ENCODE results near the gene SKAP1.
"Not testable (repeated sequence)": the region's sequence is repeated elsewhere in the genome, so short reads cannot be mapped to it uniquely, and the experiment has no call there.

SKAP1 gene

GRCh38 chr17:48317732-48318131 is 112.3 kb downstream of the SKAP1 start:
- DNase-seq = no peak

GRCh38 chr17:48314716-48315115 is 115.3 kb downstream of the SKAP1 start:
- no peak for DNase-seq

DNA sequence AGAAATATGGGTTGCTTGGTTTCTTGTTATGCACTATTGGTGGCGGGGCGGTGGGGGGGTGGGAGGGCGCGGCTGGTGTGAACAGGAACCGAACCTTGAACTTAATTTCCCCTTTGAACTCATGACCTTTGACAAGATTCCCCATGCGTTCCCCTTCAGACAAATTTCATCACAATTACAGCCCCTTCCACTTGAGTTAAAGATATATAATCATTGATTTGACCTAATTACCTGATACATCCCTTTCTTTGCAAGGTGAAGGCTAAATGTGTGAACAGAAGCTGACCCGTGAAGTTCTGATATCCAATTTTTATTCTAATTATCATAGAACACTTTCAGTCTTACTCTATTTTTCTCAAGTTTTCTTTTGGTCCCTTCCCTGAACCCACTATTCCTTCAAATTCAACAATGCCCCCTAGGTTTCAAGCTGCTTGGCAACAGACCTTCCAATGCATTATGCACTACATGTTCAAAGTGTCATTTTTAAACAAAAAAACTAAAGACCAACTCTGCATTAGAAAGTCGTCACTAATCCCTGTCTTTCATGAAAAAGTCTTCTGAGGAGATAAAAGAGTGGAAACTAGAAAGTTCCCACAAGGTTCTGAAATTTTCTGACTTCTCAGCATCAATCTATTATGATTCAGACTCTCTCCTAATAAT is 116.8 kb downstream of the SKAP1 start:
- no peak for DNase-seq

GRCh38 chr17:48311324-48311723 is 118.7 kb downstream of the SKAP1 start:
- no peak for DNase-seq

GRCh38 chr17:48310748-48311213 is 119.2 kb downstream of the SKAP1 start:
- DNase-seq = no peak

DNA sequence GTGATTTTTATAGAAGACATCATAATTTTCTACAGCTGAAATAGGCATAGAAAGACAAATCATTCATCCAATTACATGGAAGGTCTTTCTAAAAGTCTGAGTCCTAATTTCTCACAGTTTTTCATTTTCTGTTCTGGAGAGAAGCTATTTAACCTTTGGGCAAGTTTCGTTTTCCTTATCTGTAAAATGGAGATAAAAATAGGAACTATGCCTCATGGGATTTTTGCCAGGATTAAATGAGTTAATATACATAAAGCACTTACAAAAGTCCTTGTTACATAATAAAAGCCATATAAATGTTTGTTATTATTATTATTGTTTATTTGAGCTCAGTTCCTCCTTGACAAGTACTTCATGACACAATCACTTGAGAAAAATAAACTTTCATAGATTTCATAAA is 121.4 kb downstream of the SKAP1 start:
- no peak for DNase-seq

DNA sequence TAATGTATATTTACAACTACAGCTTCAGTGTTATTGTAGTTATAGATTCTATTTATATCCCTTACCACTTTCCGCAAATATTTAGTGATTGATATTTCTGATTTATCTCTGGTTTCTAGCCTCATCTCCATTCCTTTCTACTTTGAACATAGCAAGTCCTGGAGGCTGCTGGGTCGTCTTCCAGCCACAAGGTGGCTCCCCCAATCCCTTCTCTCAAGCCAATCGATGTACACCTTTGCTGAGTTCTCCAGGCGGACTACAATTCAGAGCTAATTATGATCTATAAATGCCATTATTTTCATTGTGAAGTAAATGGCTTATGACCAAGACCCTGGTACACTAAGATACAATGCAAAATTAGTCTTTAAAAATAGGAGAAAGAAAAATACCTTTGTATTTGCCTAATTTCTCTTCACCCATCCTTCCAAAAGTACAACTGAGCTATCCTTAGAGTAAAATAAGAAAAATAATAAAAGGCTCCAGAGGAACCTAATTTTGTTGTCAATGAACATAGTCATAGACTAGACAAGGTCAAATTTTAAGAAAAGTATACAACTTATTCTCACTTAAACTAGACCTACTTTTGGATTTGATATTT is 122.1 kb downstream of the SKAP1 start:
- DNase-seq = peak; percentile 57 to 61

DNA sequence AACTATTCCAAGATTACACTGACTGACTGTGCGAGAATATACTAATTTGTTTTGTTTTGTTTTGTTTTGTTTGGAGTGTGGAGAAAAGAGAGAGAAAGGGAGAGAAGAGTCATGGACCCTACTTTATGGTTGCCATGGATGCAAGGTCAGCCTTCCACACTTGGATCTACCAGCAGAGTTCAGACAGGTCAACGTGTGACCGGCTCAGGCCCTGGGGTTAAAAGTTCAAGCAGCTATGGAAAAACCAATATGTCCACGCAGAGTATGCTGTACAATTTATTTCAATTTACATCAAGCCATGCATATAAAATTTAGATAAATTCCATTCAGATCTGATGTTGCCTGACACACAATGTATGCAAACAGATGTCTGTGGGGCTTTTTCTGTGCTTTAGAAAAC is 122.8 kb downstream of the SKAP1 start:
- DNase-seq = no peak

DNA sequence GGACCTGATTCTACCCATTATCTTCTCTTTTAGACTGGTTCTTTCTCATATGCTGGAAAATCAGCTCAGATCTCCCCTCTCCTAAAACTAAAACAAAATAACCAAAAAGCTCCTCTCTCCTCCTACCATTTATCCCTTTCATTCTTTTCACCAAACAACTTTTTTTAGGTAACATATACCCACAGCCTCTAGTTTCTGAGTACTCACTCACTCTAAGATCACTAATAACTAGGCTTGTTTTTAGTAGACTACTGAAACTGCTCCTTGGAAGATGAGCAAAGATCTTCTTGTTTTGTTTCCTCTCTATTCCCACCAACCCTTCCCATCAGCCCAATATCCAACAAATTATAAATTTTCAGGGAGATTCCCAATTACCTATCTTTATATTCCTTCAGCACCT is 129.0 kb downstream of the SKAP1 start:
- DNase-seq = no peak

- DNase-seq = no peak
These were observed 130.3 kb downstream of the SKAP1 start for GRCh38 chr17:48299760-48300159.

DNA sequence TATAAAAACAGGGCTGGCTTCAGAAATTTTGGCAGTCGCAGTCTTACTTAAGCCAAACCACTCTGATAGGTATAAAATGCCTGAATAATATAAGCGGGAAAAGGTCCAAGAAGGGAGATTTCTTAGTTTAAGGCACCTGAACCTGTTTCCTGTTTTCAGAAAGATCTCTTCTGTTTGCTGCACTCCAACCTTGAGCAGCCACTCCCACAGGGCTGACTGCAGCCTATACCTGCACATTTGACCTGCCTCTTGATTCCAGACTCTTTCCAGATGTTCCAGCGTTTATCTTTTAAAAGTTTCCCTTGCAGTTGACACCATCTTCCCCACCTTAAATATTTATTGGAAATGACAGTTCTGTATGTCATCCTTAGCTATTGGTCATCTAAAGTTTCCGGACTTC is 132.2 kb downstream of the SKAP1 start:
- no peak for DNase-seq

DNA sequence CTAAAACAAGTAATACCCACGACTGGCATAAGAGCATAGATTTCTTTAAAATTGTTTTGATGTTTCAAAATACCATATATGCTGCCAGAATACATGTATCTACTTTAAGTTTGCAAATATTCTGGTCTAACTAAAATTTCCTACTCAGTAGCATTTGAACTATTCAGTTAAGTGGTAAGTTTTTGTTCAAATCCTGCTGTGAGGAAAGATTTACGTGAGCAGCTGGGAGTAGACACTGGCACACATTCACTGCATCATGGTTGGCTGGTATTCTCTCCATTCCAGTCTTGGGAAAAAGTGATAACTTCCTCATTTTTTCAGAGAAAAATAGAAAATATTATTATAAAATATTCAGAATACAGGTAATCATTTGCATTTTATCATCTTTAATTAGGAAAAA is 133.6 kb downstream of the SKAP1 start:
- no peak for DNase-seq

DNA sequence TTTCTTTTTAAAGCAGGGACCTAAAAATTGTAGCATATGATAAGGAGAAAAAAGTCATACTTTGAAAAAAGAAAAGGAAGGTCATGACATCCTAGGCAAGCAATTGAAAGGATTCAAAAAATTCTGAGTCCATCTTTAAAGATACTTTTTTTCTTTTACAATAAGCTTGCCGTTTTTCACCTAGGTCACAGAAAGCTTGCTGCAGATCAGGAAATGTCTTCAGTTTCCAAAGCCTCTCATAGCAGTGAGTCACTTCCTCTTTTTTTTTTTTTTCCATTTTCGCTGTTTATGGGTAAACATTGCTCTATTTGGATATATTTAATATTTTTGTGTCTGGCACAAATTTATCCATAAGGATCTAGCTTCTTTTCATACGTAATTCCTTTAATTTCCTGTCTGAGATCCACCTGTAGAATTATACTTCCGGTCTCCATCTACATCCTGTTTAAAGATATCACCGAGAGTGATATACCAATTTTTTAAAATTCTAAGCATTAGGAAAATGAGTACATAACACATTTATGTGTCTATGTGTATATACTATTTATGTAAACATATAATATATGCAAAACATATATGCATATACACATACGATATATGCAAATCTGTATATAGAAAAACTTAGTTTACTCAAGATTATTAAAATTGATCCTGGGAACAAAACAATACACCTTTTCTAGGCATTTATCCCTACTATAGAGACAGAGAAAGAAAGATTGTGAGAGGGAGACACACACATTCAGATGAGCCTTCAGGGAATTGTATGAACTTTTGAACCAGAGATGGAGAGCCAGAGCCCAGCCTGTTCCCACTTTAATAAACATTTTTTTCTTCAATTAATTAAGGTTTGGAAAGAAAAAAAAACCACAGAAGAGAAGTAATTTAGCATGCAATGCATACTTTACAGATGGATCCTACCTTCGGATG is 134.4 kb downstream of the SKAP1 start:
- DNase-seq = peak in 1 of 2 donors; percentile 24

DNA sequence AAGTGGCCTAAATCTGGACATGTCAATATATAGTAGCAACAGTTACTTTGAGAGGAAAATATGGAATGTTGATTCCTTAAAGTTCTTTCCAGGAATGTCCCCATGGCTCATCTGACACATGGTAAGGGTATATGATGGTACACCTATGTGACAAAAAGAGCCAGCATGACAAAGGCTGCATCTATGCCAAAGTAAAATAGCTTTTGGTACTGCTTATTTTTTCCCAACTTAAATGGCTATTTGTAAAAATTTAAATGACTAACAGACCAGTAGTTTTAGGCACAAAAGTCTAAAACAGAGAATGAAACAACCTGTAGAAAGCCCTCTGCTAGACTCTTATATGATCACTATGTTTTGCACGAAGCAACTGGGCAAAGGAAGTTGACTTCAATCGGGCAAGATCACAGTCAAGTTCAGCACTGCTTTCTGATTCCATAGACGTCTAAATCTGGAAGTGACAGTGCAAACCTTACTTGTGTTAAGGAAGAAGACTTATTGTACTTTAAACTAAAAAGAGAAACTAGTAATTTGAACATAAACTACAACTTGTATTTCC is 135.1 kb downstream of the SKAP1 start:
- DNase-seq = peak in 1 of 2 donors; percentile 11

- DNase-seq = peak in 1 of 2 donors; percentile 6
These were observed 135.8 kb downstream of the SKAP1 start for GRCh38 chr17:48294020-48294805.

GRCh38 chr17:48293319-48294019 is 136.5 kb downstream of the SKAP1 start:
- no peak for DNase-seq

DNA sequence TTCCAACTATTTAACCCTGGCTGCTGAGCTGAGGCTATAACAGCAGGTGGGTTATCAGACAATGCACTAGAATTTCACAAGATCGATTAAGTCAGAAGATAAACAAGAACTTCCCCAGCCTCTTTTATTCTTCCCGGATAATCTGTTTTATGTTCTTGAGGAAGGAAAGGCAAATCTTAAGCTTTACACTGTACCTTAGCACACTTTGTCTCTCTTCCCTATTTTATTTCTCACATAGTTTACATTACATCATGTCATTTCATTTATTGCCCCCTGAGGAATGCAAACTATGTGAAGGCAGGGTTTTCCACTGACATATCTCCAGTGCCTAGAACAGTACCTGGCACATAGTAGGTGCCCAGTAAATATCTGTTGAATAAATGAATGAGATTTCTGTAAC is 139.6 kb downstream of the SKAP1 start:
- no peak for DNase-seq

- not testable (repeated sequence) for DNase-seq
These were observed 143.1 kb downstream of the SKAP1 start for GRCh38 chr17:48286917-48287316.

DNA sequence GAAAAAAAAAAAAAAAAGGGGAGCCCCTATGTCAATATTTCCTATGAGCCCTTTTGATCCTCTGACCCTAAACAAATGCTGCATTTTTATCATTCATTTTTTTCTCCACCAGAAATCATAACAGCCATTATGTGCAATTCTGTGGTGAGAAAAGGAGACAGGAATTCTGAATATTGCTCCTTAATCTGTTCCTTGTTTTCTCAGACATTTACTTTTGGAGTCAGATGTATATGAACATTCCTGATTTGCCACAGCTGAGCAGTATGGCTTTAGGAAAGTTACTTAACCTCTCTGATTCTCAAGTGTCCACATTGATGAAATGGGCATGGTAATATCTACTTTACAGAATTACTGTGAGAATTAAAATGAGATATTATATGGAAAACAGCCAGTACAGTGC is 144.4 kb downstream of the SKAP1 start:
- DNase-seq = no peak

DNA sequence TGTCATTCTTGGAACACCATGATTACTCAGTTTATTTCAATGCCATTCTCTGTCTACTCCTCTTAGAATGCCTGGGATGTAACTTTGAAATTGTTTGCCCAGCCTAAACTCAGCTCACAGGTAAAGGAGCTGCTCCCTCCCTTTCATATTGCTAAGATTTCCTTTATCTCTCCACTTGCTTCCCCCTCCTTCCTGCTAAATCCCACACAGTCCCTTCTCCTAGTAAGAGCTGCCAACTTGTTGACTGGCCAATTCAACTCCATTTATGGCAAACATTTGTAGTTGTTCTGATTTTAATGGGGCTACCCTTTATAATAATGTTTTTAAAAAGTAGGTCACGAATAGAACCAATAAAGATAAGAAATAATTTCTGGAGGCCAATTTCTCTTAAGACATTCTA is 146.1 kb downstream of the SKAP1 start:
- DNase-seq = no peak

GRCh38 chr17:48283411-48283810 is 146.6 kb downstream of the SKAP1 start:
- DNase-seq = no peak

- DNase-seq = no peak
These were observed 147.7 kb downstream of the SKAP1 start for GRCh38 chr17:48282303-48282702.

All from CD4-positive, alpha-beta T cell treated with Interleukin-1 beta for 1 hour (primary cell).